Naive thymus-derived CD8-positive, alpha-beta T cell (primary cell): ENCODE results near the gene ERCC4. TPM values are rescaled to one million over a fixed set of nuclear protein-coding genes. Genes with fewer than 3 reads are reported as not detected.
A peak's percentile ranks its signal among the peaks of the same experiment; 100 is the strongest.
"Not testable (repeated sequence)": the region's sequence is repeated elsewhere in the genome, so short reads cannot be mapped to it uniquely, and the experiment has no call there.

Source experiments
- ATAC-seq, 2 donors: fragments of 150-1000 bp; cut with Tn5 transposase in 1 of 2; sonication (Bioruptor Pico), chemical (Tn5 transposase) in 1 of 2; 1 replicate in 1 of 2; 2 replicates in 1 of 2; pipeline ENCODE4 v1.10.0; 2021; ENCODE audit warnings: mild to moderate bottlenecking in 2 of 2, moderate library complexity in 2 of 2
- POLR2A ChIA-PET: fragments of 350-600 bp; sonication (Branson Sonifier 250); formaldehyde crosslinking; loops from one replicate; lab custom pipeline; 2021; ENCODE audit warnings: antibody characterized with exemption; lab: Charles Lee
- DNase-seq, 10 donors: peaks; one replicate each; pipeline versions ENCODE4 v3.0.0 to v3.0.0-alpha.2; 2020 to 2022
- H3K27ac Mint-ChIP-seq, 10 donors: one replicate each; pipeline ENCODE4 v1.8.0; 2020 to 2022; ENCODE audit warnings: mild to moderate bottlenecking in 10 of 10, mixed read lengths in 10 of 10, moderate library complexity in 4 of 10, inconsistent platforms in 1 of 10
- H3K27me3 Mint-ChIP-seq, 5 donors: one replicate each; pipeline ENCODE4 v1.8.0; 2021 to 2022; ENCODE audit warnings: mixed read lengths in 5 of 5
- H3K36me3 Mint-ChIP-seq, 3 donors: one replicate each; pipeline ENCODE4 v1.8.0; 2020 to 2022; ENCODE audit warnings: mixed read lengths in 3 of 3, mild to moderate bottlenecking in 2 of 3, inconsistent platforms in 1 of 3
- H3K4me1 Mint-ChIP-seq, 4 donors: one replicate each; pipeline ENCODE4 v1.8.0; 2021 to 2022; ENCODE audit warnings: mixed read lengths in 4 of 4
- H3K4me3 Mint-ChIP-seq, 10 donors: one replicate each; pipeline ENCODE4 v1.8.0; 2020 to 2022; ENCODE audit warnings: mild to moderate bottlenecking in 10 of 10, mixed read lengths in 10 of 10, moderate library complexity in 6 of 10, inconsistent platforms in 1 of 10
- H3K9me3 Mint-ChIP-seq, 9 donors: one replicate each; pipeline ENCODE4 v1.8.0; 2020 to 2022; ENCODE audit warnings: mixed read lengths in 9 of 9, mild to moderate bottlenecking in 3 of 9, inconsistent platforms in 1 of 9, moderate library complexity in 1 of 9
- polyA plus RNA-seq, 3 donors: library from polyadenylated mRNA; unstranded; fragments of 300-500 nt; fragmentation: Illumina TruSeq; gene quantifications; one replicate each; pipeline ENCODE4 v1.2.3, GENCODE V29; 2021
- total RNA-seq, 8 experiments: library from RNA in 2 of 8; stranded (reverse) in 2 of 8; gene quantifications; one replicate each; pipeline ENCODE4 v1.2.3 and lab custom pipeline; 2021 to 2026

The ERCC4 gene
- 10 to 100 TPM; 12.8 to 16.3 TPM for total RNA-seq
- polyA plus RNA-seq, result 10 to 100 TPM; 18.2 to 22.1 (median 18.6) TPM
- total RNA-seq (lab: John Stamatoyannopoulos, UW), result 20.7 to 36.8 (median 30.4) reads per million in 6 experiments

GRCh38 chr16:13919683-13920509 is at the start of gene ERCC4:
ERCC4 (plus strand) TSS chr16:13920154; CDS start chr16:13920166, 12 bp downstream.
- Mint-ChIP-seq H3K9me3 (no peaks in the 10 kb centered on the region), H3K4me1 (peaks cover 16 to 28% (median 27%) of the 10 kb centered on the region in 4 donors), H3K36me3 (peaks cover 0 to 19% (median 3%) of the 10 kb centered on the region in 3 donors), H3K27ac (peak within 1 kb of the TSS; percentile 84 to 99 (median 94)), H3K4me3 (peak within 1 kb of the TSS; percentile 85 to 99 (median 92)), H3K27me3 (no peaks in the 10 kb centered on the region)
- POLR2A ChIA-PET, result interaction anchor here (1.2 to 1.4 kb wide), 3 partner anchors 366 to 1117 kb away, joined by 3 to 5 read pairs (median 3); partner anchors contain the start of gene PARN
- peak; percentile 96 to 97 for ATAC-seq
- peak; percentile 98 to 100 (median 100) for DNase-seq

GRCh38 chr16:13873835-13874438 is 46.0 kb upstream of the ERCC4 start:
- H3K9me3 Mint-ChIP-seq, result no peaks in the 10 kb centered on the region
- H3K4me1 Mint-ChIP-seq, result peaks cover 0 to 2% (median 0%) of the 10 kb centered on the region in 4 donors
- DNase-seq, result no peak
- no peaks in the 10 kb centered on the region for H3K36me3 Mint-ChIP-seq
- H3K4me3 Mint-ChIP-seq, result no peak overlapping the region
- H3K27me3 Mint-ChIP-seq, result peaks cover 5 to 25% (median 14%) of the 10 kb centered on the region in 5 donors
- POLR2A ChIA-PET, result no interaction called here
- H3K27ac Mint-ChIP-seq, result no peak overlapping the region
- ATAC-seq, result no peak

- Mint-ChIP-seq H3K27me3 (peaks cover 0 to 15% (median 7%) of the 10 kb centered on the region in 5 donors), H3K36me3 (no peaks in the 10 kb centered on the region)
Measured at GRCh38 chr16:13875614-13876284, 44.2 kb upstream of the ERCC4 start.

GRCh38 chr16:13883276-13883675 is 36.7 kb upstream of the ERCC4 start:
- Mint-ChIP-seq H3K27ac (no peak overlapping the region), H3K36me3 (peaks cover 0 to 10% (median 0%) of the 10 kb centered on the region in 3 donors), H3K9me3 (peaks cover 0 to 19% (median 7%) of the 10 kb centered on the region in 9 donors), H3K4me1 (no peaks in the 10 kb centered on the region), H3K4me3 (no peak overlapping the region), H3K27me3 (peaks cover 8 to 48% (median 14%) of the 10 kb centered on the region in 5 donors)
- POLR2A ChIA-PET, result no interaction called here
- ATAC-seq (no peak), DNase-seq (no peak)

More at GRCh38 chr16:13875614-13876284, 44.2 kb upstream of the ERCC4 start:
- POLR2A ChIA-PET, result no interaction called here
- Mint-ChIP-seq H3K27ac (no peak overlapping the region), H3K9me3 (no peaks in the 10 kb centered on the region), H3K4me3 (no peak overlapping the region), H3K4me1 (peaks cover 0 to 2% (median 0%) of the 10 kb centered on the region in 4 donors)
- DNase-seq (no peak), ATAC-seq (no peak)

GRCh38 chr16:13883881-13884280 is 36.1 kb upstream of the ERCC4 start:
- POLR2A ChIA-PET, result no interaction called here

GRCh38 chr16:13885700-13886099 is 34.3 kb upstream of the ERCC4 start:
- Mint-ChIP-seq H3K4me3 (no peak overlapping the region), H3K36me3 (peaks cover 0 to 10% (median 0%) of the 10 kb centered on the region in 3 donors), H3K27me3 (peaks cover 10 to 56% (median 14%) of the 10 kb centered on the region in 5 donors), H3K27ac (no peak overlapping the region), H3K4me1 (no peaks in the 10 kb centered on the region), H3K9me3 (peaks cover 0 to 26% (median 13%) of the 10 kb centered on the region in 9 donors)
- POLR2A ChIA-PET, result no interaction called here
- ATAC-seq (no peak), DNase-seq (no peak)

More at GRCh38 chr16:13883881-13884280, 36.1 kb upstream of the ERCC4 start:
- Mint-ChIP-seq H3K27me3 (peaks cover 8 to 48% (median 14%) of the 10 kb centered on the region in 5 donors), H3K36me3 (peaks cover 0 to 10% (median 0%) of the 10 kb centered on the region in 3 donors), H3K4me3 (no peak overlapping the region), H3K27ac (no peak overlapping the region), H3K9me3 (peaks cover 0 to 19% (median 9%) of the 10 kb centered on the region in 9 donors), H3K4me1 (no peaks in the 10 kb centered on the region)
- DNase-seq (no peak), ATAC-seq (no peak)

GRCh38 chr16:13886608-13887007 is 33.3 kb upstream of the ERCC4 start:
- no peak overlapping the region for H3K4me3 Mint-ChIP-seq
- peaks cover 0 to 26% (median 13%) of the 10 kb centered on the region in 9 donors for H3K9me3 Mint-ChIP-seq
- H3K36me3 Mint-ChIP-seq, result peaks cover 0 to 10% (median 0%) of the 10 kb centered on the region in 3 donors
- H3K4me1 Mint-ChIP-seq, result no peaks in the 10 kb centered on the region
- POLR2A ChIA-PET, result no interaction called here
- peaks cover 14 to 59% (median 19%) of the 10 kb centered on the region in 5 donors for H3K27me3 Mint-ChIP-seq
- no peak overlapping the region for H3K27ac Mint-ChIP-seq
- ATAC-seq (no peak), DNase-seq (no peak)

GRCh38 chr16:13889323-13889722 is 30.6 kb upstream of the ERCC4 start:
- Mint-ChIP-seq H3K9me3 (peaks cover 0 to 26% (median 13%) of the 10 kb centered on the region in 9 donors), H3K36me3 (peaks cover 0 to 14% (median 0%) of the 10 kb centered on the region in 3 donors), H3K27me3 (peaks cover 7 to 44% (median 27%) of the 10 kb centered on the region in 5 donors)
- H3K4me1 Mint-ChIP-seq, ATAC-seq, DNase-seq, H3K4me3 Mint-ChIP-seq, POLR2A ChIA-PET, H3K27ac Mint-ChIP-seq: not testable (repeated sequence)

GRCh38 chr16:13892301-13892700 is 27.7 kb upstream of the ERCC4 start:
- Mint-ChIP-seq H3K27me3 (peaks cover 3 to 24% (median 17%) of the 10 kb centered on the region in 5 donors), H3K4me1 (no peaks in the 10 kb centered on the region), H3K4me3 (no peak overlapping the region), H3K36me3 (peaks cover 0 to 10% (median 0%) of the 10 kb centered on the region in 3 donors), H3K9me3 (peaks cover 0 to 31% (median 9%) of the 10 kb centered on the region in 9 donors), H3K27ac (no peak overlapping the region)
- POLR2A ChIA-PET, result no interaction called here
- DNase-seq, result no peak
- no peak for ATAC-seq

GRCh38 chr16:13895516-13895915 is 24.4 kb upstream of the ERCC4 start:
- Mint-ChIP-seq H3K36me3 (peaks cover 0 to 4% (median 0%) of the 10 kb centered on the region in 3 donors), H3K9me3 (peaks cover 0 to 15% (median 0%) of the 10 kb centered on the region in 9 donors), H3K27me3 (peaks cover 7 to 23% (median 16%) of the 10 kb centered on the region in 5 donors), H3K4me1 (no peaks in the 10 kb centered on the region), H3K4me3 (no peak overlapping the region), H3K27ac (no peak overlapping the region)
- DNase-seq (no peak), ATAC-seq (no peak)
- POLR2A ChIA-PET, result no interaction called here

GRCh38 chr16:13896543-13897182 is 23.3 kb upstream of the ERCC4 start:
- Mint-ChIP-seq H3K4me3 (no peak overlapping the region), H3K27me3 (peaks cover 2 to 20% (median 15%) of the 10 kb centered on the region in 5 donors), H3K9me3 (peaks cover 0 to 19% (median 2%) of the 10 kb centered on the region in 9 donors), H3K27ac (no peak overlapping the region), H3K4me1 (no peaks in the 10 kb centered on the region), H3K36me3 (peaks cover 0 to 8% (median 2%) of the 10 kb centered on the region in 3 donors)
- DNase-seq (no peak), ATAC-seq (no peak)
- POLR2A ChIA-PET, result no interaction called here

- DNase-seq, result no peak
- POLR2A ChIA-PET, result no interaction called here
- no peak overlapping the region for H3K4me3 Mint-ChIP-seq
- ATAC-seq, result no peak
- H3K27me3 Mint-ChIP-seq, result peaks cover 10 to 19% (median 14%) of the 10 kb centered on the region in 5 donors
- H3K27ac Mint-ChIP-seq, result no peak overlapping the region
- peaks cover 0 to 2% (median 0%) of the 10 kb centered on the region in 4 donors for H3K4me1 Mint-ChIP-seq
- H3K9me3 Mint-ChIP-seq, result peaks cover 0 to 24% (median 3%) of the 10 kb centered on the region in 9 donors
- H3K36me3 Mint-ChIP-seq, result peaks cover 0 to 4% (median 2%) of the 10 kb centered on the region in 3 donors
Measured at GRCh38 chr16:13897806-13898205, 22.1 kb upstream of the ERCC4 start.
